ENCODE measurements around the gene CAMK2D.

Gene CAMK2D

GRCh38 chr4:113682730-113683537 is 78.6 kb downstream of the CAMK2D start:
- no peak for DNase-seq (ENCODE audit: low read depth)

- no peak for DNase-seq (ENCODE audit: low read depth)
Observed at GRCh38 chr4:113678641-113679040, 82.9 kb downstream of the CAMK2D start.

GRCh38 chr4:113677325-113677724 is 84.2 kb downstream of the CAMK2D start:
- DNase-seq (ENCODE audit: low read depth): no peak

- no peak for DNase-seq (ENCODE audit: low read depth)
Observed at GRCh38 chr4:113675731-113676697, 85.5 kb downstream of the CAMK2D start.

- DNase-seq (ENCODE audit: low read depth): no peak
Observed at GRCh38 chr4:113674733-113675132, 86.8 kb downstream of the CAMK2D start.

GRCh38 chr4:113674251-113674650 is 87.3 kb downstream of the CAMK2D start:
- DNase-seq (ENCODE audit: low read depth): peak; percentile 10

- no peak for DNase-seq (ENCODE audit: low read depth)
Observed at GRCh38 chr4:113673450-113673849, 88.1 kb downstream of the CAMK2D start.

- DNase-seq (ENCODE audit: low read depth): no peak
Observed at GRCh38 chr4:113666386-113667114, 95.0 kb downstream of the CAMK2D start.

- DNase-seq (ENCODE audit: low read depth): no peak
Observed at GRCh38 chr4:113665036-113665435, 96.5 kb downstream of the CAMK2D start.

GRCh38 chr4:113662581-113662980 is 99.0 kb downstream of the CAMK2D start:
- no peak for DNase-seq (ENCODE audit: low read depth)

- DNase-seq (ENCODE audit: low read depth): no peak
Observed at GRCh38 chr4:113659127-113659526, 102.4 kb downstream of the CAMK2D start.

GRCh38 chr4:113657586-113658233 is 103.8 kb downstream of the CAMK2D start:
- no peak for DNase-seq (ENCODE audit: low read depth)

GRCh38 chr4:113653871-113654270 is 107.7 kb downstream of the CAMK2D start:
- DNase-seq (ENCODE audit: low read depth): no peak

- DNase-seq (ENCODE audit: low read depth): no peak
Observed at GRCh38 chr4:113646442-113646822, 115.1 kb downstream of the CAMK2D start.

GRCh38 chr4:113645771-113646441 is 115.6 kb downstream of the CAMK2D start:
- no peak for DNase-seq (ENCODE audit: low read depth)

- no peak for DNase-seq (ENCODE audit: low read depth)
Observed at GRCh38 chr4:113645288-113645687, 116.2 kb downstream of the CAMK2D start.

- no peak for DNase-seq (ENCODE audit: low read depth)
Observed at GRCh38 chr4:113644398-113644797, 117.1 kb downstream of the CAMK2D start.

- DNase-seq (ENCODE audit: low read depth): no peak
Observed at GRCh38 chr4:113643505-113643904, 118.0 kb downstream of the CAMK2D start.

GRCh38 chr4:113641025-113641431 is 120.5 kb downstream of the CAMK2D start:
- no peak for DNase-seq (ENCODE audit: low read depth)

GRCh38 chr4:113639326-113639725 is 122.2 kb downstream of the CAMK2D start:
- no peak for DNase-seq (ENCODE audit: low read depth)

GRCh38 chr4:113638562-113638832 is 123.0 kb downstream of the CAMK2D start:
- no peak for DNase-seq (ENCODE audit: low read depth)

Measured in fibroblast of the conjunctiva (primary cell).